Measurements from ENCODE around the gene SLF2.

SLF2 gene

DNA sequence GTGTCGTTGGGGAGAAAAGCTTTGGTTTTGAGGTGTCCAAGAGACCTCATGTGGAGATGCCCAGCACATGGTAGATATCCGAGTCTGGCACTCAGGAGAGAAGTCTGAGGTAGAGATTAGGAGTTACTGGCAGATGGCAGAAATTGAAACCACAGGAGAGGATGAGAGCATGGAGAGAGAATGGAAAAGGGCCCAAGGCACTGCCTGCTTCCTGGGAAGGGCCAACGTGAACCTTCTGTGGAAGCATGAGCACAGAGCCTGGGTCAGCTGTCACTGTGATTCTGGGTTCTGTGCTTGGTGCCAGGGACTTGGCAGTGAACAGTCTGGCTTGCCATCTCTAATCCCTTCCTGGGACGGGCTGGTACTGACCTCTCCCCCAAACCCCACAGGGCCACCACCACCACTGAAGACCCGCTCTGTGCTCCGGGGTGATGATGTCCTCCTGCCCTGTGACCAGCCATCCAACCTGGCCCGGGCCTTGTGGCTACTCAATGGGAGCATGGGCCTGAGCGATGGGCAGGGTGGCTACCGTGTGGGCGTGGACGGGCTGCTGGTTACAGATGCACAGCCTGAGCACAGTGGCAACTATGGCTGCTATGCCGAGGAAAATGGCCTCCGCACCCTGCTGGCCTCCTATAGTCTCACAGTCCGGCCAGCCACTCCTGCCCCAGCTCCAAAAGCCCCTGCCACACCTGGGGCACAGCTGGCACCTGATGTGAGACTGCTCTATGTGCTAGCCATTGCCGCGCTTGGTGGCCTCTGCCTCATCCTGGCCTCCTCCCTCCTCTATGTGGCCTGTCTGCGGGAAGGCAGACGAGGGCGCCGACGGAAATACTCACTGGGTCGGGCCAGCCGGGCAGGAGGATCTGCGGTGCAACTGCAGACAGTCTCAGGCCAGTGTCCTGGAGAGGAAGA, 70.4 kb downstream of the SLF2 start:
- DNase-seq = peak in 1 of 2 experiments; percentile 48

DNA sequence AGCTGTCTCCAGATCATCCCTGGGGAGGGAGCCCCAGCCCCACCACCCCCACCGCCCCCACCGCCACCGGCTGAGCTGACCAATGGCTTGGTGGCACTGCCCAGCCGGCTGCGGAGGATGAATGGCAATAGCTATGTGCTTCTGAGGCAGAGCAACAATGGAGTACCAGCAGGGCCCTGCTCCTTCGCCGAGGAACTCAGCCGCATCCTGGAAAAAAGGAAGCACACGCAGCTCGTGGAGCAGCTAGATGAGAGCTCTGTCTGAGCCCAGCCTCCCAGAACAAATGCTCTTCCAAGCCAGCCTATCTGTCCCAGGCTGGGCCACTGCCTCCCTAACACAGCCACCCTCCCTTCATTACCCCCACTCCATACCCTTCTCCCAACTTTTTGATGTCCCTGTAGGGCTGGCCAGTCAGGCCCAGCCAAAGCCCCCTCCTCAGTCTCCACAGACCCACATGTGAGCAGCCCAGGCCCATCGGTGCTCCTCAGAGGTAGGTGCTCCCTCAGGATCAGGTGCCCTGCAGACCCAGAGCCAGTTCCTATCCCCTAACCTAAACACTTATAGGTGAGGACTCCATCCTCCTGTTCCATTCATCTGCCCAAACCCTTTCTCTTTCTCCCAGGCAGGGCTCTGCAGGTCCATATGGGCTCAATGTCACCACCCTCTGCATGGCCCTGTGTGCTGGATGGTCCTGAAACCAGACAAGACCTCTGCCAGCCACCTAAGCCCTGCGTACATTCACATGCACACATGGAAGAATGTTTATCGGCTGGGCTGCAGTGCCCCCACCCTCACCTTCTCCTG, 71.3 kb downstream of the SLF2 start:
- no peak for DNase-seq

DNA sequence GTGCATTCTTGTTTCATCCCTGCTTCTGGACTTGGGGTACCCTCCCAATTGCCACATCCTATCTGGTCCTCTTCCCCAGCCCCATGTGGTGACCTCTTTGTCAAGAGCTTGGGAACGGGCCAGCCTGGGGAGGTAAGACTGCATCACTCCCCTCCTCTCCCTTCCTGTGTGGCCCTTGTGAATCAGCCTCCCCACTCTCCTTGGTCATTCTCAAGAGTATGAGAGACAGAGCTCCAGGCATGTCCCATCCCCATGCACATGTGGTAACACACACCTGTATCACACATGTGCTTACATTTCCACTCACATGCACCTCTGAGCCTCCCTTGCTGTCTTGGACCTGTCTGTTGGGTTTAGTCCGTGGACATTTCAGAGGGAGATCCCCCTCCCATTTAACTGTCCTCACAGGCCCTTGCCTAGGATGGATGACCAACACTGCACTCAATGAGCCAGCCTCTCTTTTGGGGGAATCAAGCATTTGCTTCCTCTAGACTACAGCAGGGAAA, 72.0 kb downstream of the SLF2 start:
- no peak for DNase-seq

DNA sequence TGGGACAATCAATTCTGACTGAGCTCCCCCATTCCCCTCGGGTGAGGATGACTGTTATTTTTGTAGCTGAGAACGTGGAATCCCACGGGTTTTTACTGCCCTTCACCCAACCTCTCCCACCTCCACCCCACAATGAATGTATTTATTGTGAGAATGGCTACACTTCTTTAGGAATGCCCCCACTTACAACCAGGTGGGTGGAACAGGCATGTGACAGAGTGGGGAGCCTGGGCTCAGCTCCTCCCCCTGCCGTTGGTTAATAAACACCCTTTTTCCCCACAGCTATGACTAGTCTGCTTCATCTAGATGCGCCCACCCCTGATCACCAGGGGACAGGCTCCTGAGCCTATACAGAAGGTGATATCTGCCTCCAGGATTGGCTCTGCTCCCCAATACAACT, 72.6 kb downstream of the SLF2 start:
- no peak for DNase-seq

DNA sequence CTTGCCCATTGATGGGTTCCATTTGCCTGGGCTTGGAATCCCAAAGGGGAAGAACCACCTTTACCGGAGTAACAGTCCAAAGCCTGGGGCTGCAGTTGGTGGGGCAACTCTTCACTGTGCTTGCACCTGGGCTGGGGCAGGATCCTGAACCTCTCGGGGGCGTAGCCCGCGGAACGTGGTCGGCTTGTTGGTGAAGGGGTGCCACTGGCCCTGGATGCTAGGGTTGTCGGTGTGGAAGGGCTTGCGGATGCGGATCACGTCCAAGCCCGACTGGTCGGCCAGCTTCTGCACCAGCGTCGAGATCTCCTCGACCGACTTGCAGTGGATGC, 73.8 kb downstream of the SLF2 start:
- DNase-seq = no peak

DNA sequence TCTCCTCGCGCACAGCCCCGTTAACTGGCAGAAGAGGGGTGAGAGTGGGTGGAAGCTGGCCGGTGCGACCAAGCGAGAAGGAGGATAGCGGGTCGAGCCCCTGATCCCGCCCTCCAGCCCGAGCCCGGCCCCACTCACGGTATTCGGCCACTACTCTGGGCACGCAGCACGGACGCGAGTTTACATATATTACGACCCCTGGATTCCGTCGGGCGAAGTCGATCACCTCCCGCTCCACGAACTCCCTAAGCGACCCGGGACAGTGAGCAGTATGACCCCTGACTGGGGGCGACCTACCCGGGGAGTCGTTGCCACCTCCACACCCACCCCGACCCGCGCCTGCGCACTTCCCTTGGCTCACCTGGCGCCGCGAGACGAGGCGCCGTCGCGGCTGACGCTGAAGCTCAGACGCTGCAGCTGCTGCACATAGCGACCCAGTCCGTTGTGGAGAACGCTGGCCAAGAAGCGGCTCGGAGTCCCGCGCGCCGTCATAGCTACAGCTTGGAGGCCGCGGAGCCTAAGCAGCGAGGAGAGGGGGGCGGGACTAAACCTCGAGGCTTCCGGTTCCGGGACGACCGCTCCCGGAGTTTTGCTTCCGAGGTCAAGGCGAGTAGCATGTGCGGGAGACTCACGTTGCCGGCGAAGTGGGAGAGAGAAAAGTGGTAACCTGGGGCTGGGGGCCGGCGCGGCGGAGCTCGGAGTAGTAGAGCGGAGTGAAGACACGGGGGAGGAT, 74.4 kb downstream of the SLF2 start, which contains the start of the genes MRPL43 and TWNK:
MRPL43 (minus strand) TSS at position 546 of the 733 bp plus-strand sequence; CDS start at position 492, 54 bp downstream.
TWNK (plus strand) TSS at position 592 of the 733 bp plus-strand sequence. CDS start 668 bp downstream, outside the sequence.
- DNase-seq = peak in 1 of 2 experiments; percentile 53

DNA sequence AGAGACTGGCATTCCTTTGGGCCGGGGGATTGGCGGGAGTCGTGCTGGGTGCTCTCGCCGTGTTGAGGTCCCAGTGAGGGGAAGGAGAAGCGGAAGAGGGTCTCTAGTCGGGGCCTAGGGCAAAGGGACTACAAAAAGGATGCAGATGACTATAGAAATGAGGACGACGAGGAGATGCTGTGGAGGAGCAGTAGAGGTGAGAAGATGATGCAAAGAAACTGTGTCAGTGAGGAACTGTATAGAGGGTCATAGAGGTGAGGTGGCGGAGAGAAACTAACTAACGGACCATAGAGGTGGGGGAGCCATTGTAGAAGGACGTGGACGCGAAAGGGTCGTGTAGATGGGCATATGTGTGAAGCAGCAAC, 74.9 kb downstream of the SLF2 start:
- DNase-seq = no peak

DNA sequence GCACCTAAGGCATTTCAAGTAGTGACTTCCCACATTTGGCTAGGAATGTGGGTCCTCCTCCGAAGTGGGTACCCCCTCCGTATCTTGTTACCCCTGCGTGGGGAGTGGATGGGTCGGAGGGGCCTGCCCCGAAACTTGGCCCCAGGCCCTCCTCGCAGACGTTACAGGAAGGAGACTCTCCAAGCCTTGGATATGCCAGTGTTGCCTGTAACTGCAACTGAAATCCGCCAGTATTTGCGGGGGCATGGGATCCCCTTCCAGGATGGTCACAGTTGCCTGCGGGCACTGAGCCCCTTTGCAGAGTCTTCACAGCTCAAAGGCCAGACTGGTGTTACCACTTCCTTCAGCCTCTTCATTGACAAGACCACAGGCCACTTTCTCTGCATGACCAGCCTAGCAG, 75.4 kb downstream of the SLF2 start:
- DNase-seq = no peak

DNA sequence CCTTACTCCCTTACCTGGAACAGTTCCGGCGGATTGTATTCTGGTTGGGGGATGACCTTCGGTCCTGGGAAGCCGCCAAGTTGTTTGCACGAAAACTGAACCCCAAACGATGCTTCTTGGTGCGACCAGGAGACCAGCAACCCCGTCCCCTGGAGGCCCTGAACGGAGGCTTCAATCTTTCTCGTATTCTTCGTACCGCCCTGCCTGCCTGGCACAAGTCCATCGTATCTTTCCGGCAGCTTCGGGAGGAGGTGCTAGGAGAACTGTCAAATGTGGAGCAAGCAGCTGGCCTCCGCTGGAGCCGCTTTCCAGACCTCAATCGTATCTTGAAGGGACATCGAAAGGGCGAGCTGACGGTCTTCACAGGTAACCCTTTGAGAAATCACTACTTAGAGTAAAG, 76.3 kb downstream of the SLF2 start:
- no peak for DNase-seq

DNA sequence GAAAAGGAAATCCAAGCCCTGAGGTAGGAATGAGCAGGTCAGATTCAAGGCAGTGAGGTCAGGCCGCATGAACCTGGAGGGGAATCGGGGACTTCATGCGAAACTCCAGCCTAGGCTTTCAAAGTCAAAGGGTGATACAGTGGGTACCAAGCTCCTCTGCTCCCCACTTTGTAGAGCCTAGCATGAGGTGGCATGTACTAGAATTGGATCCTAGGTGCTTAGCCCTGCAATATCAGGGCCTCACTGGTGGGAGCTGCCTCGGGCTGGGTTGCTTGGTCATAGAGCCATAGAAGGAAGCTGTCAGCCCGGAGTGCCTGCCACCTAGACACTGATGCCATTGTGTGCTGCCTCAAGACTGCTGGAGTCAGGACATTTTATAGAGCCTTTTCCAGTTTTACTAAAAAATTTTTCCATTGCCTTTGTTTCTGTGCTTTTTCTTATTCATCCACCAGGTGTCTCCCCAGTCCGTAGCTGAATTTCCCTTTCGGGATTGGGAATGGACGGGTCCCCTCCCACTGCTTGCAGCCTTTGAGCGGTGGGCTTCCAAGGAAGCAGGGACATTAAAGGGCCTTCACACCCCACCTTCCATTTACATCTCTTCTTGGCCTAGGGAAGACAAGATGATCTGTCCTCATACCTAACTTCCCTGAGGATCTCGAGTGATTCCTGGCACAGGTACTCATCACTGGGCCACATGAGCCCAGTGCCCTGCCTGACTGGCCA, 81.4 kb downstream of the SLF2 start:
- DNase-seq = peak in 1 of 2 experiments; percentile 18

DNA sequence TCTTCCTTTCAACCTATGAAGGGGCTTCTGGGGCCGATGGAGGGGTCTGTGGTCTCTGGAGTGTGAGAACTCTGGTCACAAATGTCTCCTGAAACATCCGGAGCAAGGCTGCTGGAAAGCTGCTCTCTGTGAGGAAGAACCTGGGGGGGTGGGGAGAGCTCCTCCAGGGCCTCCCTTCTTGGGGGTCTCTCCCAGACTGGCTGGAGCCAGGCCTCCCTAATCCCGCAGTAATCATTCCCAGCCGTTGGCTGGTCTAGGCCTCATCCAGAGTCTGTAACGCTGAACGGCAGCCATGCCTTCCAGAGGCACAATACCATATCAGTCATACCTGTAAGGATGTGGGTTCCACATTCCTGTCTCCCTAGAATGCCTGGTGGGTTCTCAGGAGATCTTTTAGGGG, 82.4 kb downstream of the SLF2 start:
- DNase-seq = no peak

DNA sequence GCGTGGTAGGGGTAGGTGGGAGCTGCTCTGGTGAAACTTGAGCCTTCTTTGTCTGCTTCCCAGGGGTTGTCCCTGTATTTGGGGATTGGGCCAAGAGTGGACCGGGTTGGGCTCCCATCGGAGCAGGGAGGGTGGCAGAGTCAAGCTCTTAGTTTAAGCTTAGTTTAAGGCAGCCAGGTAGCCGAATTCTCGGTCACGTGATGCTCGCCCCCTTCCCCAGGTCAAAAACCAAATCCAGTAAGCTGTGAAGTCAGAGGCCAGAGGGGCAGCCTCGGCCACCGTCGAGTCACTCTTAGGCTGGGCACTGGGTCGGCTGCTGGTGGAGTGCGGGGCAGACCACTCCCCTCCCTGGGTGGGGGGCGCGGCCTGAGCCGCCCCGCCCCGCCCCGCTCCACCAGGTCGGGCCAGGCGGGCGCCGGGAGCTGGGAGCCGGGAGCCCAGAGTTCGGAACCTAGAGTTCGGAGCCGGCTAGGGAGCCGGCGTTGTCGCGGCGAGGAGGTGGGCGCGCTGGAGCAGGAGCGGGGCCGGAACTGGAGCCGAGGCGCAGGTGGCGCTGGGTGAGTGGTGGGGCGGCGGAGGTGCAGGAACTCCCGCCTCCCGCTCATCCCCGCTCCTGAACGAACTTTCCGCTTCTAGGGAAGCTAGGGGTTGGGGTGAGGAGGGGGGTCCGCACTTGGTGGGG, 84.1 kb downstream of the SLF2 start:
- no peak for DNase-seq

DNA sequence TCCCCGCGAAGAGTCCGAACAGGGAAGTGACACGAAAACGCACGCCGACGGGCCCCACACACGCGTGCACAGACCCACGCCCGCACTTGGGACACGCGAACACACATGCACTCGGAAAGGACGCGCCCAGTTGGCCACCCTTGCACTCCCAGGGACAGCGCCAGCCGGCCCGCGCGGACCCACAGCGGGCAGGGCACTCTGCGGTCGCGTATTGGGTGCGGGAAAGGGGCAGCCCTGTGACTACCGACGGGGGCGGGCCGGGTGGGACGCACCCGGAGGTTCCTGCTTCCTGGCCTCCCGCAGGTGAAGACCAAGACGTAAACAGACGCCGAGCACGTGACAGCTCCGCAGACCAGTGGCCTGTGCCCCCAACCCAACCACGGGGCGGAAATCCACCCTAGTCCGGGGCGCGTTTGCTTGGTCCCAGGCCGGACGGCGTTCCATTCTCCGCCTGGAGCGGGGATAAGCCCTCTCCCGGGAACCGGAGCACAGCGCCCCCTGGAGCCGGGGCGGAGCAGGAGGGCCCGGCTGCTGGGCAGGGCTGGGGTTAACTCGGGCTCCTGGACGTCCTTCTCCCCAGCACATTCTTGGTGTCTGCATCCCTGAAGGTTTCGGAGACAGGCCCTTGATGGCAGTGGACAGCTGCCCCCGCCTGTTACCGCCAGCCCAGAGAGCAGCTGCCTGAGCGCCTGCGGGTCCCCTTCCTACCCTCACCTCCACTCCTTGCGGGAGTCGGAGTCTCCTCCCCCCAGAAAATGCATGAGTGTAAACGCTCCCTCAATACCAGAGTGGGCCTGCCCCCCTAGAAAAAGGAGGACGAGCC, 84.8 kb downstream of the SLF2 start:
- peak in 1 of 2 experiments; percentile 55 for DNase-seq

DNA sequence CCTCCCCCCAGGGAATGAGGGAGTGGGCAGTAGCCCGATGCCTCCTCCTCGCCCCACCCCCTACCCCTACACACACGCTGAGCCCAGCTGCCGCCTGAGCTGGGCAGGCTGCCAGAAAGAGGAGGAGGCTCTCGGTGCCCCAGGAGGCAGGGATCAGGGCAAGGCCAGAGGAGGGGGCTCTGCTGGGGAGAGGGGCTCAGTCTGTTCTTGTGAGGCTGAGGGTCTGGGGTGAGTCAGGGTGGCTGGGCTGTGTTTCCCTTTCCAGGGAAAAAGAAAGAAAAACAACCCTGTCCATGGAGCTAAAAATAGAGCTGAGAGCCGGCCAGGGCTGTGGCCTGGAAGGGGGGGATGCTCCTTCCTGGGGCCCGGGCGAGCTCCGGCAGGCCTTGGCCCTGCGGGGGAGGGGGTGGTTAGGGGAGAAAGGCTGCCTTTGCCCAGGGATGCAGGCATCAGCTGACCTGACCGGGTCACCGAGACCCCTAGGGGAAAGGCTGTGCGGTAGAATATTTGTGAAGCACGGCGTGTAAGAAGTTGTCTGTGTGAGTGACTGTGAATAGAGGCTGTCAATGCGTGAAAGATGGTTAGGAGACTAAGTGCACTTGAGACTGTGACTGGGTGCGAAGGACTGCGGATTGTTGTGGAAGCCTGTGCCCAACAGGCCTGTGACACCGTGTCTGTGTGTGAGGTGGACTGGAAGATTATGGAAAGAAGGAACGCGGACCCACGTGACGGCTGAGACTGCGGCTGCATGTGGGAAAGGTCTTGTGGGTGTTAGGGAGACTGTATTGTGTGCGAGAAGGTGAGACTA, 85.6 kb downstream of the SLF2 start:
- peak; percentile 53 to 83 for DNase-seq

DNA sequence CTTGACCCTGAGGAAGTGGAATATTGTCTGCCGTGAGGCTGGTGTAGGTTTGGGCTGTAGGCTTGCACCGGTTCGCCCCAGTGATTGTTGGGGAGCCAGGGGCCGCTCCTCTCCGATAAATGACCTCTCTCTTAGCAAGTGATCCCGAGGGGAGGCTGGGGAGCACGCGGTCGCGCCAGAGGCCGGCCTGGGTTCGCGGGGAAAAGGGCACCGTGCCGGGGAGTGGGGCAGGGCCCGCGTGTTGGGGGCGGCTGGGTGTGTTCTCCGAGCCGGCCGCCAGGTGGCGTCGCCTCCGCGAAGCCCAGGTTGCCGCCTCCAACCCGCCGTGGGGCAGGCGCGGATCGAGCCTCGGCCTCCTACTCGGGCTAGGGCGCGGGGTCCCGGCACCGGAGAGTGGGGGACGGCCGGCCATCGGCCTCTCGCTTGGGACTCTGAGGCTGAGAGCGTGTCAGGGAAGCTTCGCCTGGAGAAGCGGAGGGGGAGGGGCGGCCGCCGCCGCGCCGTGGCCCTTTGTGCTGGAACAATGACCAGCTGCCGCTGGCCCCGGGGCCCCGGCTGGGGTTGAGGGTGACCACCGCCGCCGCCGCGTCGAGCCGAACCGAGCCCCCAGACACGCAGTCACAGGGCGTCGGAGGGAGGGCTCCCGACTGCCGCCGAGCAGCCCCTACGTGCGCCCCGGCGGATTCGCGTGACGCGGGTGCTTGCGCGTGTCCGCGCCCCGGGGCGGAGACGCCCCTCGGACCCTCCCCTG, 86.4 kb downstream of the SLF2 start:
- DNase-seq = peak in 1 of 2 experiments; percentile 12

DNA sequence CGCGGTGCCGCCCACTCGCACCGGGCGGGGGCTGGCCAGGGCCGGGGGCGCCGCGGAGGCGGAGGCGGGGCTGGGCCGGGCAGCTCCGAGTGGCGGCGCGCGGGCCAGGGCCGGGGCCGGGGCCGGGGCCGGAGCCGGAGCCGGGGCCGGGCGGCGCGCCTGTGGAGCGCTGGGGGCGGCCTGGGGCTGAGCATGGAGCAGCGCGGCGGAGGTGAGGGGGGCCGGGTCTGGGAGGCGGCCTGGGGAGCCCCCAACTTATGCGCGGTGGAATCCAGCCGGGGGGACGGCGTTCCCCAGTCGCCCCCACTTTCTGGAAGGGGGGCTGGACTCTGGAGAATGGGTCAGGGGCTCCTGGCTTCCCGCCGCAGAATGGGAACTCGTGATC, 87.0 kb downstream of the SLF2 start, which contains the start of gene LZTS2:
LZTS2 (plus strand) TSS at position 67 of the 385 bp plus-strand sequence. CDS start 2,731 bp downstream, outside the sequence.
- DNase-seq = no peak

DNA sequence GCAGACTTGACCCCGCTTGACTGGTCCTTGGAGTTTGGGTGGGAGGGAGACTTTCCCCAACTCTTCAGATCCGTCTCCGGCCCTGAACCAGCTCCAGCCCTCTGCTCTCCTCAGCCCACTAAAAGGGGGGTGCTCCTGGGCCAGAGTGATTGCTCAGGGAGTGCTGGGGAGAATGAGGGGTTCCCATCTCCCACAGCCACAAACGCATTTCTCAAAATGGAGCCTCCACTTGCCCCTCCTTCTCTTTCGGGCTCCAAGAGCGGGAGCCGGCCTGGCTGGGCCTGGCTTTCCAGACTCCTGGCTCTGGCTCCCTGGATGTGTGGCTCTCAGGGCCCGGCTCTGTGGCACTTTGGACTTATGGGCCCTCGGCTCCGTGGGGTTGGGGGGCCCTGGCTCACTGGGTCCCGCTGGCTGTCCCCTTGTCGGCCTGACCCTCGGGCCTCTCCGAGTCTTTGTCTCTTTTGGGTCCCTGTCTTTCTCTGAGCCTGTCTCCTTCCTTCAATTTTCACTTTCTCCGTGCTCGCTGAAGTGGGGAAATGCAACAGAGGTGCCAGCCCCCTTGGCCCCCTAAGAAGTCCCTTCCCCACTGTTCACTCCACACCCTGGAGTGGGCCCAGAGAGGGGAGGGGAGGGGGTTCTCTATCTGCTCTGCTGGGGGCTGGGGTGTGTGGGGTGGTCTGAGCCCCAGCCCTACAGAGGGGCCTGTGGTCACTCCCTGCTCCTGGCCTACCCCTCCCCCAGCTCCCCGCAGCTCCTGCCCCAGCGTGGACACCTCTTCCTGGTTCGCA, 87.6 kb downstream of the SLF2 start:
- DNase-seq = no peak
